GM18868 (cell line): ENCODE measurements around the gene TMEM80.
"Not testable (repeated sequence)": the region's sequence is repeated elsewhere in the genome, so short reads cannot be mapped to it uniquely, and the experiment has no call there.

Experiments
- ATAC-seq: cut with Tn5 transposase; IDR thresholded peaks from one replicate; pipeline ENCODE4 v1.9.1; 2021; ENCODE audit warnings: mild to moderate bottlenecking, moderate library complexity; ENCODE audit not compliant: unreplicated experiment

Gene TMEM80

GRCh38 chr11:679271-680207 lies 16.1 kb upstream of the TMEM80 start:
- no peak for ATAC-seq

- ATAC-seq = no peak
Observed at GRCh38 chr11:680476-680875, 15.1 kb upstream of the TMEM80 start.

- ATAC-seq = no peak
Observed at GRCh38 chr11:680970-681369, 14.6 kb upstream of the TMEM80 start.

- no peak for ATAC-seq
Observed at GRCh38 chr11:686451-687243, 9.0 kb upstream of the TMEM80 start.

- ATAC-seq = no peak
Observed at GRCh38 chr11:687751-688150, 7.9 kb upstream of the TMEM80 start.

GRCh38 chr11:688681-689080 lies 6.9 kb upstream of the TMEM80 start:
- no peak for ATAC-seq

- ATAC-seq = no peak
Observed at GRCh38 chr11:689625-690024, 6.0 kb upstream of the TMEM80 start.

DNA sequence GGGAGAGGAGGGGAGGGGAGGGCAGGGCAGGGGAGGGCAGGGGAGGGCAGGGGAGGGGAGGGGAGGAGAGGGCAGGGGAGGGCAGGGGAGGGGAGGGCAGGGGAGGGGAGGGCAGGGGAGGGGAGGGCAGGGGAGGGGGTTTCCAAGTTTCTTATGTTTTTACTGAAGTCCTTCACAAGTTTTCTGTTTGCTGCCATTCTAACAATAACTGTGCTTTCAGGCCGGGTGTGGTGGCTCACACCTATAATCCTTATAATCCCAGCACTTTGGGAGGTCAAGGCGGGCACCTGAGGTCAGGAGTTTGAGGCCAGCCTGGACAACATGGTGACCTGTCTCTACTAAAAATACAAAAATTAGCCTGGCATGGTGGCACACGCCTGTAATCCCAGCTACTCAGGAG lies 5.4 kb upstream of the TMEM80 start:
- not testable (repeated sequence) for ATAC-seq

GRCh38 chr11:690738-691633 lies 4.6 kb upstream of the TMEM80 start:
- ATAC-seq = no peak

DNA sequence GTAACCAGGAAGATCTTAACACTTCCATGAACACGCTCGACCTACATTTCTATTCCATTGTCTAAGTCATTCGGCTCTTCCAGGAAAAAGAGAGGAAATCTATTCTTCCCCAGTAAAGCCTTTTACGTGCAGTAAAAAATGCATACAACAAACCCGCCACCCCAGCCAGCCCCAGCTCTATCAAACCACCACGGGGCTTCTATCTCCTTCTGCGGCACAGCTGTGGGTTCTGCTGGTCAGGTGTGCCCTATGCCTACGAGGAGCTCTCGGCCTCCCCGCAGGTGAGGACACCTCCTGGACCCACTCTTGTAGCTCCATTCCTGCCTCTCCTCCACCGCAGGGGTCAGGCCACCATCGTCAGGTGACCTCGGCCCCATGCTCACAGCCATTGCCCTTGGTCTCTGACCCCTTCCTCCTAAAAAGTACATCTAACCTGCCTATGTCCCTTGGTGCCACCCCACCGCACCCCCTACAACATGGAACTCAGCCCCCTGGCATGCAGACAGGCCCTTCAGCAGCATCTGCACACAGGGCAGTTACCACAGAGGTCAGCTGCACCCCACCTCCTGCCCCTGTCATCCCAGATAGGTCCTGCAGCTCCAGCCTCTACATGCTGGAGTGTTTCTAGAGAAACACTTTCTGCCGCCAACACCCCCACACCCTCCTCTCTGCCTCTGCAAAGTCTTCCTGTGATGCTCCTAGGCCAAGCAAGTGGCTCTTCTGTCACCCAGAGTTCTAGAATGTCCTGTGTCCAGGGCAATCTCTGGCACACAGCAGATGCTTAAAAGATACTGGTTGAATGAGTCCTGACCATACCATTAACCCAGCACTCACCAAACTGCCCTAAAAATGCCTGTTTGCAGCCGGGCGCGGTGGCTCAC lies 3.7 kb upstream of the TMEM80 start:
- ATAC-seq = no peak

GRCh38 chr11:692824-693414 lies 2.7 kb upstream of the TMEM80 start:
- no peak for ATAC-seq

DNA sequence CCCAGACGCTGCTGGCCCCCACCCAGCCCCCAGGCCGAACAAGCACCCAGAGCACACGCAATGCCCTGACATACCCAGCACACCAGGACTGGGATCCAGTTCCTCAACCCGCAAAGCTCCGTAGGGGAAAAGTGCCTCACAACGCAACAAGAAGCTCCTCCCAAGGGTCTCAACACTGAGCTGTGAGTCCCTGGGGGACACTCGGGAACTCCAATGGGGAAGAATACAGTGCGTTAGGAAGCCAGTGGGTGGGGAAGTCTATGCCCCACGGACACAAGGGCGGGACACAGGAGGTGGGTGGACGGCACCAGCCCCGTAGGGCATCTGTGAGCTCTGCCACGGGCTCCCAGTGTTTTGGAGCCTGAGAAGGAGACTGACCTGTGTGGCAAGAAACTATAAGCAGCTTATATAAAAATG lies 2.2 kb upstream of the TMEM80 start:
- ATAC-seq = no peak

DNA sequence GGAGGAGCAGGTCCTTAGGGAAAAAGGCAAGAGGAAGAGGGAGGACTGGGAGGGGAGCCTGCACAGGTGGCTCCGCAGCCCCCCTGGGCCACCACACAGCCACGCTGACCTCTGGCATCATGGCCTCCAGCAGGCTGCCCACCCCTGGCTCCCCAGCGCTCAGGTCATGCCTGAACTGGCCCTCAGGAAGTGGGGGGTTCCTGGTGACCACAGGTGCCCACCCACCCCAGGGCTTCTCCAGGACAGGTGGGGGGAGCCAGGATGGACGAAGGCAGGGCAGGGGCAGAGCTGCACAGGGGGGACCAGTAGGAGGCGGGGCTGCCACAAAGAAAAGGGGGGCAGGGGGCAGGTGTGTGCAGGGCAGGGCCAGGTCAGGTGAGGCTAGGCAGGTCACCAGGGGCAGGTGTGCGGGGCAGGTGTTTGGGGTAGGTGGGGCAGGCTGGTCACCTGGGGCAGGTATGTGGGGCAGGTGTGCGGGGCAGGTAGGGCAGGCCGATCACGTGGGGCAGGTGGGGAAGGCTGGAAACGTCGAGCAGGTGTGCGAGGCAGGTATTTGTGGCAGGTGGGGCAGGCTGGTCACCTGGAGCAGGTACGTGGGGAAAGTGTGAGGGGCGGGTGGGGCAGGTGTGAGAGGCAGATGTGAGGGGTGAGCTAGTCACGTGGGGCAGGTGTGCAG lies 1.6 kb upstream of the TMEM80 start:
- ATAC-seq = no peak

DNA sequence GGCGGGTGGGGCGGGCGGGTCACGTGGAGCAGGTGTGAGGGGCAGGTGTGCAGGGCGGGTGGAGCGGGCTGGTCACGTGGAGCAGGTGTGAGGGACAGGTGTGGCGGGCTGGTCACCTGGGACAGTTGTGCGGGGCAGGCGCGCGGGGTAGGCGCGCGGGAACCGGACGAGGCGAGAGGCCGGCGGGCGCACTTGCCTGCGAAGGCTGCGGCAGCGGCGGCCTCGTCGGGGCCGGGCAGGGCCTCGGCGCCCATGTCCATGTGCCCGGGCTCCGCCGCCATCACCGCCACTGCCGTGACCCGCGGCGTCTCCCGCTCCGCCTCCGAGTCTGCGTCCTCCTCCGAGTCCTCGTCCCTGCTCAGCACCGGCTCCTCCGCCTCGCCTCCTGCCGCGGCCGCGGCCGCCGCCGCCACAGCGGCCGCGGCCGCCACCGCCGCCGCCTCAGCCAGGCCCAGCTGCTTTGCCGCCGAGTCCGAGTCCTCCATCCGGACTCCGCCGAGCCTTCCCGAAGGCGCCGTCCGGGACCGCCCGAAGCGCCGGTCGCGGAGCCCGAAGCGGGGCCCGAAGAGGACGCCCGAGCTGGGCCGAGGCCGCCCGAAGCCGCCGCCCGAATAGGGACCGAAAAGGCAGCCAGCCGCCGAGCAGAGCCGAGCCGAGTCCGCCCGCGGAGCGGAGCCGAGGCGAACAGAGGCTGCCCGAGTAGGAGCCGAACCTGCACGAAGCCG lies 891 bp upstream of the TMEM80 start, which contains the start of gene DEAF1:
TSS of gene DEAF1 (minus strand) at position 660 of the 725 bp plus-strand sequence. CDS start at position 485, 175 bp downstream.
- peak; percentile 77 for ATAC-seq

DNA sequence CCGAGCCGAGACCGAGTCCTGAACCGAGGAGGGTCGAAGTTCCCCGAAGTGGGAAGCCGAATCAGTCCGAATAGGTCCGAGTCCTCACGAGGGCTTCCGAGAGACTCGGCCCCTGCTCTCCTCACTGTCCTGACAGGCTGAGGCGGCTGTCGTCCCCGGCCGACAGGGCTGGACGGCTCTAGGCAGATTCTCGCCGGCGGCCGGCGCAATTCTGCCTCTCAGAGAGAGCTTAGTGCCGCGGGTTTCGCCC lies 403 bp upstream of the TMEM80 start:
- no peak for ATAC-seq

DNA sequence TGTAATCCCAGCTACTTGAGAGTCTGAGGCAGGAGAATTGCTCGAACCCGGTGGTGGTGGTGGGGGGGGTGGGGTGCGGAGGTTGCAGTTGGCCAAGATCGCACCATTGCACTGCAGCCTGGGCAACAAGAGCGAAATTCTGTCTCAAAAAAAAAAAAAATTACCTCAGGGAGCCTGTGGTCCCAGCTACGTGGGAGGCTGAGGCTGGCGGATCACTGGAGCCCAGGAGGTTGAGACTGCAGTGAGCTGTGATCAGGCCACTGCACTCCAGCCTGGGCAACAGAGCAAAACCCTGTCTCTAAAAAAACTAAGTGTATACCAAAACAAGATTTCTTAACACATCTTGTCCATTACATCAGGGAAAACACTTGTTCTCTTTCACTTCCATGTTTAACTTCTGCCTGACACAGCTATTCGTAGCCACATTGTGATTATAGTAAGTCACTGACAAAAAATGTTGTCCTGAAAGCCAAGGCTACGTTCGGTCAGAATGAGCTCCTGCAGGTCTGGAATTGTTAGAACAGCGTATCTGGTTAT lies 1.4 kb downstream of the TMEM80 start:
- no peak for ATAC-seq

DNA sequence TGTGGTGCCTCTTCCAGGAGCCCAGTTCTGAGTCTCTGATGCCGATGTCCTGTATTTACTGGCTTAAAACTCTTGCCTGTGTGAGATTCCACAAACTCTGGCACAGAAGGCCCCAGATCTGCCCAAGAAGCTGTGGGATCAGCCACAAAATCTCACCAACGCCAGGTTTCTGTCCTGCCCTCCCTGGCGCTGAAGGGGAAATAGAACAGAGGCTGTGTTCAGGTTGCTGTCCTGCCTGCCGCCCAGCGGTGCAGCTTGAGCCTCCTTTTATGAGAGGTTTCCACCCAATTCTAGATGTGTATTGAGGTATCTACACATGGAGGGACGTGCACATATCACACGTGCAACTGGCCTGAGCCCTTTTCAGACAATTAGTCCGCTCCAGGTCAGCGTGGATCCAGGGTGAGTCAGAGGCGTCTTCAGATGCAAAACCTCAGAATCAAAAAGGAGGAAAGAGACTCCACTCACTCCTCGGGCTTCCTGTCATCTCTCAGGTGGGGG lies 2.2 kb downstream of the TMEM80 start:
- ATAC-seq = no peak

GRCh38 chr11:698493-699115 lies 3.0 kb downstream of the TMEM80 start:
- no peak for ATAC-seq
